IMR-90 (cell line): Measurements from ENCODE around the gene GALR2. TPM values are rescaled to one million over a fixed set of nuclear protein-coding genes. Genes with fewer than 3 reads are reported as not detected.

Source experiments
- ATAC-seq: fragments of 200-7000 bp; cut with Tn5 transposase; 2 replicates; pipeline ENCODE4 v1.9.1; 2020; ENCODE audit warnings: low read depth, mild to moderate bottlenecking, moderate library complexity
- BruUV-seq: library from RNA; stranded (reverse); fragments of 400-500 nt; replicated peaks from 2 replicates; lab custom pipeline; 2021; lab: Mats Ljungman, UMichigan
- CTCF ChIA-PET: fragments of 300-600 bp; formaldehyde crosslinking; extraction: SDS; loops from one replicate; lab custom pipeline; 2021; ENCODE audit warnings: antibody characterized with exemption; lab: Yijun Ruan, JAX
- POLR2A ChIA-PET: fragments of 300-600 bp; sonication (Branson Sonifier 250); formaldehyde crosslinking; loops from one replicate; lab custom pipeline; 2022; ENCODE audit warnings: antibody characterized with exemption; ENCODE audit not compliant: unreplicated experiment; lab: Charles Lee
- DNase-seq: peaks from one replicate; pipeline ENCODE4 v3.0.0; 2013
- H2AFZ ChIP-seq: replicated peaks from 2 replicates; pipeline ENCODE3; 2013; ENCODE audit warnings: low read length, mild to moderate bottlenecking; ENCODE audit not compliant: poor library complexity
- H2AK5ac ChIP-seq: 2 replicates; pipeline ENCODE4 v1.6.1; 2013; ENCODE audit warnings: low read depth, low read length, inconsistent platforms
- H2AK9ac ChIP-seq: replicated peaks from 2 replicates; pipeline ENCODE3; 2013; ENCODE audit warnings: mild to moderate bottlenecking, low read depth, low read length, moderate library complexity; ENCODE audit not compliant: poor library complexity
- H2BK120ac ChIP-seq: 2 replicates; pipeline ENCODE4 v1.6.1; 2013; ENCODE audit warnings: low read depth, low read length, inconsistent platforms
- H2BK15ac ChIP-seq: 3 replicates; pipeline ENCODE4 v1.6.1; 2013; ENCODE audit warnings: low read depth, low read length, inconsistent platforms
- H2BK20ac ChIP-seq: 2 replicates; pipeline ENCODE4 v1.6.1; 2013; ENCODE audit warnings: low read depth, mild to moderate bottlenecking, inconsistent platforms, low read length, moderate library complexity
- H2BK5ac ChIP-seq: 2 replicates; pipeline ENCODE4 v1.6.1; 2013; ENCODE audit warnings: mild to moderate bottlenecking, low read depth, low read length, inconsistent platforms; ENCODE audit not compliant: poor library complexity, severe bottlenecking
- H3K14ac ChIP-seq: replicated peaks from 2 replicates; pipeline ENCODE4 v1.6.1; 2013; ENCODE audit warnings: low read depth, low read length, inconsistent platforms
- H3K18ac ChIP-seq: 2 replicates; pipeline ENCODE4 v1.6.1; 2013; ENCODE audit warnings: low read depth, low read length, control low read depth
- H3K23ac ChIP-seq: 2 replicates; pipeline ENCODE4 v1.6.1; 2013; ENCODE audit warnings: low read depth, low read length, inconsistent platforms
- H3K27ac ChIP-seq: 2 replicates; pipeline ENCODE4 v1.5.1; 2013; ENCODE audit warnings: mild to moderate bottlenecking, control low read depth, low read length; ENCODE audit not compliant: insufficient read depth
- H3K27me3 ChIP-seq: 2 replicates; pipeline ENCODE4 v1.6.1; 2013; ENCODE audit warnings: low read length; ENCODE audit not compliant: control insufficient read depth, insufficient read depth
- H3K36me3 ChIP-seq: 2 replicates; pipeline ENCODE4 v1.6.1; 2013; ENCODE audit warnings: low read length, mixed read lengths; ENCODE audit not compliant: control insufficient read depth, insufficient read depth
- H3K4ac ChIP-seq: 2 replicates; pipeline ENCODE4 v1.6.1; 2013; ENCODE audit warnings: low read depth, low read length, inconsistent platforms
- H3K4me1 ChIP-seq: 2 replicates; pipeline ENCODE4 v1.6.1; 2013; ENCODE audit warnings: low read length, mixed read lengths; ENCODE audit not compliant: control insufficient read depth, insufficient read depth
- H3K4me2 ChIP-seq: 2 replicates; pipeline ENCODE4 v1.6.1; 2013; ENCODE audit warnings: low read depth, mild to moderate bottlenecking, control low read depth, low read length, moderate library complexity
- H3K4me3 ChIP-seq: 2 replicates; pipeline ENCODE4 v1.5.1; 2013; ENCODE audit warnings: low read depth, mild to moderate bottlenecking, control low read depth, low read length, moderate library complexity; ENCODE audit not compliant: insufficient read depth
- H3K56ac ChIP-seq: 2 replicates; pipeline ENCODE4 v1.6.1; 2013; ENCODE audit warnings: low read length, inconsistent platforms; ENCODE audit not compliant: insufficient read depth; ENCODE audit errors: extremely low read depth
- H3K79me1 ChIP-seq, 2 experiments: 2 replicates each; pipeline ENCODE4 v1.6.1; 2013; ENCODE audit warnings: low read length in 2 of 2, inconsistent platforms in 1 of 2, low read depth in 1 of 2
- H3K9ac ChIP-seq: 2 replicates; pipeline ENCODE4 v1.6.1; 2013; ENCODE audit warnings: low read depth, low read length, control low read depth
- H3K9me1 ChIP-seq: 2 replicates; pipeline ENCODE4 v1.6.1; 2013; ENCODE audit warnings: low read length, inconsistent platforms; ENCODE audit not compliant: insufficient read depth
- H3K9me3 ChIP-seq: 2 replicates; pipeline ENCODE4 v1.6.1; 2013; ENCODE audit warnings: low read length; ENCODE audit not compliant: control insufficient read depth, insufficient read depth
- H4K20me1 ChIP-seq: 2 replicates; pipeline ENCODE4 v1.6.1; 2013; ENCODE audit warnings: low read length, inconsistent platforms; ENCODE audit not compliant: insufficient read depth
- H4K5ac ChIP-seq: 2 replicates; pipeline ENCODE4 v1.6.1; 2013; ENCODE audit warnings: mild to moderate bottlenecking, low read depth, low read length, control low read depth
- H4K8ac ChIP-seq, 2 experiments: 2 replicates each; pipeline ENCODE4 v1.6.1; 2013; ENCODE audit warnings: low read depth in 2 of 2, low read length in 2 of 2, control low read depth in 1 of 2, inconsistent platforms in 1 of 2
- H4K91ac ChIP-seq: 2 replicates; pipeline ENCODE4 v1.6.1; 2013; ENCODE audit warnings: low read depth, low read length, inconsistent platforms; ENCODE audit not compliant: insufficient read depth
- POLR2A ChIP-seq: IDR thresholded peaks from 2 replicates; pipeline ENCODE4 v1.6.1; 2012; ENCODE audit warnings: mild to moderate bottlenecking, low read depth, low read length
- RAD21 ChIP-seq: IDR thresholded peaks from 2 replicates; pipeline ENCODE4 v1.6.1; 2012; ENCODE audit warnings: low read length, improper control_type of control experiment
- RFX5 ChIP-seq: IDR thresholded peaks from 2 replicates; pipeline ENCODE4 v1.8.0; 2012; ENCODE audit warnings: low read depth, mild to moderate bottlenecking, low read length, moderate library complexity
- SMC3 ChIP-seq: fragments of 150-350 bp; IDR thresholded peaks from 2 replicates; pipeline ENCODE4 v1.6.1; 2016; ENCODE audit warnings: low read depth, mild to moderate bottlenecking, antibody characterized with exemption, low read length, moderate library complexity
- WGBS, 2 experiments: methylation state at CpG; one replicate each; pipeline versions ENCODE4 v1.1.5 to v1.1.7; 2013; ENCODE audit warnings: missing lambda C conversion rate in 2 of 2; ENCODE audit not compliant: insufficient read length in 1 of 2; ENCODE audit errors: extremely low coverage in 2 of 2; 5-methylcytosine and 5-hydroxymethylcytosine counted together
- dilution Hi-C: fragments of 300-500 bp; cut with HindIII; formaldehyde crosslinking; loops from one replicate; pipeline ENCODE4 v1.14.3; 2018; ENCODE audit warnings: low sequenced_read_pairs; ENCODE audit not compliant: unreplicated experiment
- in situ Hi-C: fragments of 300-500 bp; cut with MboI; formaldehyde crosslinking; loops from 3 replicates; pipeline ENCODE4 v1.14.3; 2019; ENCODE audit warnings: low sequenced_read_pairs, inconsistent platforms, mixed read lengths
- intact Hi-C: fragments of 100-400 bp; cut with micrococcal nuclease; formaldehyde crosslinking; loops from 2 replicates; pipeline ENCODE4 v1.10.0; 2022
- polyA plus RNA-seq, 3 experiments: library from polyadenylated mRNA; depleted of rRNA; stranded (reverse); fragments of >200 nt; gene quantifications; 2 replicates each; pipeline ENCODE4 v1.2.3, GENCODE V29; 2012; ENCODE audit warnings: low replicate concordance in 1 of 3
- total RNA-seq: library from RNA; depleted of rRNA; stranded (reverse); fragments of >200 nt; gene quantifications from 2 replicates; pipeline ENCODE4 v1.2.3, GENCODE V29; 2012
- TF ChIP-seq, protein P1 (sequence below): fragments of 150-350 bp; IDR thresholded peaks from 2 replicates; pipeline ENCODE4 v1.6.1; 2017; ENCODE audit warnings: mild to moderate bottlenecking, antibody characterized with exemption, low read length, low read depth
- TF ChIP-seq, protein P2 (sequence below): fragments of 150-350 bp; IDR thresholded peaks from 2 replicates; pipeline ENCODE4 v1.6.1; 2016; ENCODE audit warnings: low read depth, mild to moderate bottlenecking, low read length, moderate library complexity, borderline replicate concordance

The GALR2 gene
- total and polyA plus RNA-seq, 2 of the 4 experiments (the other 2 are of a cell fraction), result 0.07 TPM; not detected in 1

DNA sequence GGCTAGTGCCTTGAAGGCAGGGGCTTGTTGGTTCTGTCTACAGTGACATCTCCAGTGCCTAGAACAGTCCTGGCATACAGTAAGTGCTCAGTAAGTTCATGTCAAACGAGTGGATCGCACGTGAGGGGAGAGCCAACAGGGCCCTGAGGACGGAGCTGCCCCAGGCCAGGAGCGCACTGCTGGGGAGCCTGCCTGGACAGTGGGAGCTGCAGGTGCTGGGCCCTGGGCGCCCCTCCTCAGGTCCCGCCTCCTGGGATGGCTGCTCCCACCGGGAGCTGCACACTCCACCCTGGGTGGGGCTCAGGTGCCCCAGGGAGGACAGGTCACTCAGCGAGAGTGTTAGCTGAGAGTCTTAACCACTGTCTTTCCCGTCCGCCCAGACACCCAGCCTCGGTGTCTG, 49.3 kb upstream of the GALR2 start:
- Histone ChIP-seq H2AFZ (no peak overlapping the region), H4K5ac (no peak overlapping the region), H3K27ac (no peak overlapping the region), H3K23ac (no peak overlapping the region), H3K4me1 (peaks cover 2% of the 10 kb centered on the region; the same call in 1 of the 2 replicates), H3K4ac (no peak overlapping the region), H2AK5ac (no peak overlapping the region), H4K91ac (no peak overlapping the region), H4K8ac (no peak overlapping the region), H3K14ac (no peak overlapping the region), H3K4me3 (no peak overlapping the region), H2BK15ac (no peak overlapping the region), H3K9me1 (no peaks in the 10 kb centered on the region), H3K18ac (no peak overlapping the region), H3K9ac (no peak overlapping the region), H3K36me3 (no peaks in the 10 kb centered on the region), H2BK20ac (no peak overlapping the region), H2BK5ac (no peak overlapping the region), H2BK120ac (no peak overlapping the region), H2AK9ac (no peak overlapping the region), H3K27me3 (peaks cover 6% of the 10 kb centered on the region; the same call in 1 of the 2 replicates), H3K56ac (no peak overlapping the region), H3K9me3 (no peaks in the 10 kb centered on the region), H3K79me1 (no peaks in the 10 kb centered on the region), H4K20me1 (no peaks in the 10 kb centered on the region), H3K4me2 (no peak overlapping the region)
- ChIA-PET CTCF (no interaction called here), POLR2A (no interaction called here)
- whole genome bisulfite sequencing, 2 experiments, result 74% methylated on average over 6 of the region's 12 CpGs; no CpG with 5 or more reads in 1 of the 2 experiments
- intact Hi-C loops (no loop called here), dilution Hi-C loops (no loop called here), in situ Hi-C loops (no loop called here)
- ATAC-seq (no peak), DNase-seq (no peak)
- BruUV-seq, result no TSS peak
- TF ChIP-seq SMC3 (no peak), RAD21 (no peak), POLR2A (no peak), RFX5 (no peak)
- TF ChIP-seq, protein P1, sequence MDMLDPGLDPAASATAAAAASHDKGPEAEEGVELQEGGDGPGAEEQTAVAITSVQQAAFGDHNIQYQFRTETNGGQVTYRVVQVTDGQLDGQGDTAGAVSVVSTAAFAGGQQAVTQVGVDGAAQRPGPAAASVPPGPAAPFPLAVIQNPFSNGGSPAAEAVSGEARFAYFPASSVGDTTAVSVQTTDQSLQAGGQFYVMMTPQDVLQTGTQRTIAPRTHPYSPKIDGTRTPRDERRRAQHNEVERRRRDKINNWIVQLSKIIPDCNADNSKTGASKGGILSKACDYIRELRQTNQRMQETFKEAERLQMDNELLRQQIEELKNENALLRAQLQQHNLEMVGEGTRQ, result no peak
- TF ChIP-seq, protein P2, sequence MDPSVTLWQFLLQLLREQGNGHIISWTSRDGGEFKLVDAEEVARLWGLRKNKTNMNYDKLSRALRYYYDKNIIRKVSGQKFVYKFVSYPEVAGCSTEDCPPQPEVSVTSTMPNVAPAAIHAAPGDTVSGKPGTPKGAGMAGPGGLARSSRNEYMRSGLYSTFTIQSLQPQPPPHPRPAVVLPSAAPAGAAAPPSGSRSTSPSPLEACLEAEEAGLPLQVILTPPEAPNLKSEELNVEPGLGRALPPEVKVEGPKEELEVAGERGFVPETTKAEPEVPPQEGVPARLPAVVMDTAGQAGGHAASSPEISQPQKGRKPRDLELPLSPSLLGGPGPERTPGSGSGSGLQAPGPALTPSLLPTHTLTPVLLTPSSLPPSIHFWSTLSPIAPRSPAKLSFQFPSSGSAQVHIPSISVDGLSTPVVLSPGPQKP, result no peak
